Skin epidermis (tissue), 12 donors: ENCODE measurements around the gene SNX27.
"Not testable (repeated sequence)": the region's sequence is repeated elsewhere in the genome, so short reads cannot be mapped to it uniquely, and the experiment has no call there.

Source experiments
- H3K27ac ChIP-seq, 21 experiments: fragments of 200-600 bp; sonication (generic) in 11 of 21; one replicate each; pipeline ENCODE4 v1.5.0; 2020; ENCODE audit warnings: mild to moderate bottlenecking in 3 of 21, inconsistent platforms in 2 of 21, moderate library complexity in 2 of 21
- H3K4me3 ChIP-seq, 7 experiments: fragments of 200-600 bp; sonication (generic) in 2 of 7; one replicate each; pipeline ENCODE4 v1.5.0; 2020; ENCODE audit warnings: inconsistent platforms in 2 of 7, mild to moderate bottlenecking in 2 of 7, moderate library complexity in 1 of 7

SNX27 gene

GRCh38 chr1:151629278-151629677, 17.4 kb downstream of the SNX27 start:
- Histone ChIP-seq H3K4me3 (no peak overlapping the region), H3K27ac (no peak overlapping the region)

GRCh38 chr1:151635479-151636072, 23.7 kb downstream of the SNX27 start:
- Histone ChIP-seq H3K4me3 (no peak overlapping the region), H3K27ac (no peak overlapping the region)

- H3K4me3 ChIP-seq = no peak overlapping the region
- H3K27ac ChIP-seq = no peak overlapping the region
Observed at GRCh38 chr1:151638074-151638775, 26.4 kb downstream of the SNX27 start.

- H3K4me3 ChIP-seq = no peak overlapping the region
- no peak overlapping the region for H3K27ac ChIP-seq
Observed at GRCh38 chr1:151638812-151639211, 27.0 kb downstream of the SNX27 start.

- no peak overlapping the region for H3K4me3 ChIP-seq
- no peak overlapping the region for H3K27ac ChIP-seq
Observed at GRCh38 chr1:151639466-151639865, 27.6 kb downstream of the SNX27 start.

- no peak overlapping the region for H3K4me3 ChIP-seq
- no peak overlapping the region for H3K27ac ChIP-seq
Observed at GRCh38 chr1:151641229-151641628, 29.4 kb downstream of the SNX27 start.

- not testable (repeated sequence) for H3K4me3 ChIP-seq, H3K27ac ChIP-seq
Observed at GRCh38 chr1:151643085-151643484, 31.2 kb downstream of the SNX27 start.

- Histone ChIP-seq H3K27ac (no peak overlapping the region), H3K4me3 (no peak overlapping the region)
Observed at GRCh38 chr1:151644001-151644400, 32.2 kb downstream of the SNX27 start.

- Histone ChIP-seq H3K4me3 (no peak overlapping the region), H3K27ac (peak overlapping the region in 3 of 21 experiments; percentile 1 to 6 (median 6))
Observed at GRCh38 chr1:151653397-151653796, 41.5 kb downstream of the SNX27 start.

- Histone ChIP-seq H3K27ac (no peak overlapping the region), H3K4me3 (no peak overlapping the region)
Observed at GRCh38 chr1:151655371-151655770, 43.5 kb downstream of the SNX27 start.

GRCh38 chr1:151661751-151662150, 49.9 kb downstream of the SNX27 start:
- H3K27ac ChIP-seq = no peak overlapping the region
- no peak overlapping the region for H3K4me3 ChIP-seq

- Histone ChIP-seq H3K27ac (no peak overlapping the region), H3K4me3 (no peak overlapping the region)
Observed at GRCh38 chr1:151668090-151668489, 56.2 kb downstream of the SNX27 start.

- H3K4me3 ChIP-seq, H3K27ac ChIP-seq: not testable (repeated sequence)
Observed at GRCh38 chr1:151670036-151670675, 58.3 kb downstream of the SNX27 start.

GRCh38 chr1:151673407-151673806, 61.6 kb downstream of the SNX27 start:
- no peak overlapping the region for H3K27ac ChIP-seq
- no peak overlapping the region for H3K4me3 ChIP-seq

- Histone ChIP-seq H3K4me3 (no peak overlapping the region), H3K27ac (no peak overlapping the region)
Observed at GRCh38 chr1:151680391-151680790, 68.5 kb downstream of the SNX27 start.

- H3K27ac ChIP-seq = no peak overlapping the region
- no peak overlapping the region for H3K4me3 ChIP-seq
Observed at GRCh38 chr1:151680826-151681225, 69.0 kb downstream of the SNX27 start.

- Histone ChIP-seq H3K27ac (no peak overlapping the region), H3K4me3 (no peak overlapping the region)
Observed at GRCh38 chr1:151681923-151682322, 70.1 kb downstream of the SNX27 start.

GRCh38 chr1:151682901-151683300, 71.1 kb downstream of the SNX27 start:
- H3K27ac ChIP-seq, H3K4me3 ChIP-seq: not testable (repeated sequence)

GRCh38 chr1:151684128-151684527, 72.3 kb downstream of the SNX27 start:
- Histone ChIP-seq H3K4me3 (no peak overlapping the region), H3K27ac (no peak overlapping the region)

GRCh38 chr1:151686561-151686960, 74.7 kb downstream of the SNX27 start:
- no peak overlapping the region for H3K27ac ChIP-seq
- H3K4me3 ChIP-seq = no peak overlapping the region

- Histone ChIP-seq H3K27ac (no peak overlapping the region), H3K4me3 (no peak overlapping the region)
Observed at GRCh38 chr1:151689494-151689893, 77.6 kb downstream of the SNX27 start.
